ENCODE results near the gene ALX1. TPM values are rescaled to one million over a fixed set of nuclear protein-coding genes. Genes with fewer than 3 reads are reported as not detected.
"Not testable (repeated sequence)": the region's sequence is repeated elsewhere in the genome, so short reads cannot be mapped to it uniquely, and the experiment has no call there.

The ALX1 gene
- total RNA-seq, 2 donors from 2014 or later: not detected

DNA sequence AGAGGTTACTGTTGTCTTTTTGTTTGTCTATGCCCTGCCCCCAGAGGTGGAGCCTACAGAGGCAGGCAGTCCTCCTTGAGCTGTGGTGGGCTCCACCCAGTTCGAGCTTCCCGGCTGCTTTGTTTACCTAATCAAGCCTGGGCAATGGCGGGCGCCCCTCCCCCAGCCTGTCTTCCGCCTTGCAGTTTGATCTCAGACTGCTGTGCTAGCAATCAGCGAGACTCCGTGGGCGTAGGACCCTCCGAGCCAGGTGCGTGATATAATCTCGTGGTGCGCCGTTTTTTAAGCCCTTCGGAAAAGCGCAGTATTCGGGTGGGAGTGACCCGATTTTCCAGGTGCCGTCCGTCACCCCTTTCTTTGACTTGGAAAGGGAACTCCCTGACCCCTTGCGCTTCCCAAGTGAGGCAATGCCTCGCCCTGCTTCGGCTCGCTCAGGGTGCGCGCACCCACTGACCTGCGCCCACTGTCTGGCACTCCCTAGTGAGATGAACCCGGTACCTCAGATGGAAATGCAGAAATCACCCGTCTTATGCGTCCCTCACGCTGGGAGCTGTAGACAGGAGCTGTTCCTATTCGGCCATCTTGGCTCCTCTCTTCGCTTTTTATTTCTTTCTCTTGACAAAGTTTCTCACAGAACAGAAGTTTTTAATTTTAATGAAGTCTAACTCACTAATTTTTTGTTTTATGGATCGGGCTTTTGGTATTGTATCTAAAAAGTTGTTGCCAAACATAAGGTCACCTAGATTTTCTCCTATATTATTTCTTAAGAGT, 38.0 kb downstream of the ALX1 start:
- H3K36me3 Mint-ChIP-seq (ENCODE audit: low read depth); H3K9me3 ChIP-seq (ENCODE audit: control insufficient read depth, low read length, poor library complexity, severe bottlenecking); DNase-seq; H3K27me3 Mint-ChIP-seq; H3K27ac Mint-ChIP-seq; H3K4me1 Mint-ChIP-seq; ATAC-seq: not testable (repeated sequence)
- peak overlapping the region; percentile 16 for H3K4me3 Mint-ChIP-seq

- H3K4me3 Mint-ChIP-seq: no peak overlapping the region
- H3K36me3 Mint-ChIP-seq (ENCODE audit: low read depth): no peaks in the 10 kb centered on the region
- H3K4me1 Mint-ChIP-seq: no peaks in the 10 kb centered on the region
- H3K27ac Mint-ChIP-seq: no peak overlapping the region
- H3K27me3 Mint-ChIP-seq: no peaks in the 10 kb centered on the region
- no peak for ATAC-seq
- no peaks in the 10 kb centered on the region for H3K9me3 ChIP-seq (ENCODE audit: control insufficient read depth, low read length, poor library complexity, severe bottlenecking)
- DNase-seq: no peak
Measured at GRCh38 chr12:85322715-85323114, 42.7 kb downstream of the ALX1 start.

DNA sequence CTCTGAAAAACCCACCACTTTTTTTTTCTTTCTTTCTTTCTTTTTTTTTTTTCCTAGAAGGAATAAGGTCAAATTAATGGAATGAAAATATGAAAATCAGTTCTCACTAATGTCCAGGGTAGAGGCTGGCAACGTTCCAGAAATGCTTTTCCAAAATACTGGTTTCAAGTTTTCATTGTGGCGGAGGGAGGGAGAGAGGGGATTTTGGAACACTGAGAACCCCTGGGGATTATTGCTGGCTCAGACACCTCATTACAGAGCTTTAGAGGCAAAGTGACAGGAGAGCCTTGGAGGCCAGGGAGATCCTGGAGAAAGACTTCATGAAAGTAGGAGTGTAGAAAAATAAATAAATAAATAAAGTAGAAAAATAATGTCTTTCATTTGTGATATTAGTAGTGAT, 45.4 kb downstream of the ALX1 start:
- H3K36me3 Mint-ChIP-seq (ENCODE audit: low read depth): no peaks in the 10 kb centered on the region
- H3K27me3 Mint-ChIP-seq: no peaks in the 10 kb centered on the region
- no peaks in the 10 kb centered on the region for H3K9me3 ChIP-seq (ENCODE audit: control insufficient read depth, low read length, poor library complexity, severe bottlenecking)
- ATAC-seq: no peak
- H3K4me3 Mint-ChIP-seq: no peak overlapping the region
- H3K27ac Mint-ChIP-seq: no peak overlapping the region
- no peak for DNase-seq
- no peaks in the 10 kb centered on the region for H3K4me1 Mint-ChIP-seq

DNA sequence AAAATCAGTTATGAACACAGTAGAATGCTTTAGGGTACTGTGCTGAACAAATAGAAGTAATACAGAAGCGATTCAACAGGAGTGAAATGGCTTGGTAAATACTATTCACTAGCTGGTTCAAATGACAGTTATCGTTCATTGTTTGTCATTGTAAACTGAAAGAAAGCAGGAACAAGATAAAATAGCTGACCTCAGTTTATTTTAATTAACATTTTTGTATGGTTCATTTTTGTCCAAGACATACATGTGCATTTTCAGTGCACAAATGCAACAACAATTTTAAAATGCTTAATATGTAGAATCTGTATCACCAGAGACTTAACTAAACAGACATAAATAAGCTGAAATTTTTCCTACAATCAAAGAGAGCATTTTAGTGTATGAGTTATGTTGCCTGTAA, 49.9 kb downstream of the ALX1 start:
- ATAC-seq: no peak
- H3K4me3 Mint-ChIP-seq: no peak overlapping the region
- H3K4me1 Mint-ChIP-seq: no peaks in the 10 kb centered on the region

GRCh38 chr12:85348779-85349178, 68.8 kb downstream of the ALX1 start:
- Mint-ChIP-seq H3K4me1 (no peaks in the 10 kb centered on the region), H3K27ac (no peak overlapping the region), H3K36me3 (ENCODE audit: low read depth) (no peaks in the 10 kb centered on the region), H3K27me3 (no peaks in the 10 kb centered on the region), H3K4me3 (no peak overlapping the region)
- no peaks in the 10 kb centered on the region for H3K9me3 ChIP-seq (ENCODE audit: control insufficient read depth, low read length, poor library complexity, severe bottlenecking)
- ATAC-seq (no peak), DNase-seq (no peak)

More for the DNA sequence above, 49.9 kb downstream of the ALX1 start:
- DNase-seq: no peak
- Mint-ChIP-seq H3K27ac (no peak overlapping the region), H3K36me3 (ENCODE audit: low read depth) (no peaks in the 10 kb centered on the region), H3K27me3 (no peaks in the 10 kb centered on the region)
- H3K9me3 ChIP-seq (ENCODE audit: control insufficient read depth, low read length, poor library complexity, severe bottlenecking): no peaks in the 10 kb centered on the region

DNA sequence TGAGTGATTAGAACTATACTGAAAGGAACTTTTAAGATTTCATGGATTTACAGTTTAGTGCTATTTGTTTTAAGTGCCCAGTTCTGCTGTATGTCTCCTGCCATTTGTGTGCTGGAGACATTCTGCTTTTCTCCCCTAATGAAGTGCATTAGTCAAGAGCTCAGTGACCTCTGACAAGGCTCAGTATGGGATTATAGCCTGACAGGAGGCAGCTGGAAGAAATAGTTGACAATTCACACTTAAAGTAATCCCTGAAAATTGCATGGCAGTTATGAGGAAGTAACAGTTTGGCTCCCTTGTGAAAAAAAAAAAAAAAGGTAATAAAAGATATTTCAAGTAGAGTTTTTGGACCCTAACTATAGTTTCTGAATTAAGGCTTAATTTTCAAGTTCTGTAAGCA, 70.3 kb downstream of the ALX1 start:
- Mint-ChIP-seq H3K27me3 (no peaks in the 10 kb centered on the region), H3K36me3 (ENCODE audit: low read depth) (no peaks in the 10 kb centered on the region), H3K27ac (no peak overlapping the region), H3K4me1 (no peaks in the 10 kb centered on the region), H3K4me3 (no peak overlapping the region)
- ATAC-seq: no peak
- DNase-seq: no peak
- no peaks in the 10 kb centered on the region for H3K9me3 ChIP-seq (ENCODE audit: control insufficient read depth, low read length, poor library complexity, severe bottlenecking)

Other genes with a start within 250 kb of the ALX1 start
- not detected for gene TSPAN19, start 243.9 kb upstream of the ALX1 start, total RNA-seq
- gene LRRIQ1, start 243.9 kb upstream of the ALX1 start, total RNA-seq: not detected